Effector CD4-positive, alpha-beta T cell (primary cell): ENCODE data around the gene COA4.

Experiments
- DNase-seq: peaks from one replicate; pipeline ENCODE4 v3.0.0-alpha.2; 2020

Gene COA4

GRCh38 chr11:73862986-73863385, 13.7 kb downstream of the COA4 start:
- no peak for DNase-seq

- no peak for DNase-seq
Measured at GRCh38 chr11:73860202-73860601, 16.4 kb downstream of the COA4 start.

GRCh38 chr11:73859671-73860070, 17.0 kb downstream of the COA4 start:
- DNase-seq: no peak

DNA sequence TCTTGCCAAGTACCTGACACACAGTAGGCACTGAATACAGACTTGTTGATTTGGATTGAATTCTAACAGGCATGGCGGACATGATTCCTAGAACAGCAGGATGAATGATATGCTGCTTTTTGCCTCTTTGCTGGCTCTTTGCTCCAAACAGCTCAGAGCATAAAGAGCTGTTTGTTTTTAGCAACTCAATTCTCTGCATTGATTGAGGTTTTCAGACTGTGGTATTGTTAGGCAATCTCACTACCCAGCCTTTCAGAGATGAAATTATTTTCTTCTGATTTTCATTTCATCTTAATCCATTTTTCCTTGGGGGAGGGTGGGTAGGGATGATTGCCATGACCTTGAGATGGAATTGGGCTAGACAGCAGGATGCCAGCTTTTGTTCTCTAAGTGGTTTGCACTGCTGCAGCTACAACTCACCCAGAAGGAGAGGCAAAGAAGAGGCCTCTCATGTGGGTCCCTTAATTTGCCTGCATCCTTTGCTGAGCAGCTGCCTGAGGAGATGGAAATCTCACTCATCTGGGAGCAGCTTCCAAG, 20.5 kb downstream of the COA4 start:
- DNase-seq: no peak

- no peak for DNase-seq
Measured at GRCh38 chr11:73854680-73855079, 22.0 kb downstream of the COA4 start.

- DNase-seq: no peak
Measured at GRCh38 chr11:73852049-73852448, 24.6 kb downstream of the COA4 start.

DNA sequence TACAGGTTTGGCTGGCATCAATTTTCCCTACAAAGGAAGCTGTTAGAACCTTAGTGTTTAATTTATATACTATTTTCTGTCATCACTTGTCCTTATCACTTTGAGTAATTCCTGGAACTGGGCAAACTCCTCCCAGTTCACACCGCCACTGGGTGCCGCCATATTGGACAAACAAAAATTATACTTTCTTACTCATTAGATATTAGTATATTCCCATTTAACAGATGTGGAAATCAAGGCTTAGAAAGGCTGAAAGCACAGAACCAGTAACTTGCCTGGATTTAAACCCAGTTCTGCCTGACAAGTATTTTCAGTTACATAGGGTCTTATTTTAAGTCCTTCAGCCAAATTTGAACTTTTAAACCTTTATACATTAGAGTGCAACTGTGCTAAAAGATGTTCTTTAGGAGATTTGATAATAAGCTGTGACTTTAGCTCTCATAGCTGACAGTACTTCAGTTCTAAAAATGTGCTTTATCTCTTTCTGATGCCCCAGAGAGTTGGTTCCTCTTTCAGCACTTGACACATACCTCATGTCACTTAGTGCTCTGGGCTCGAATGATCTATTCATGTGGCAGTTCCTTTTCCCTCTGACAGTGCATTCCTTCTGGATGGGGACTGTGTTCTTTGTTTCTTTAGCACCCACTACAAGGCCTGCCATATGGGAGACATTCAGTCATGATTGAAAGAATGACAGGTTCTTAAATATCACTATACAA, 25.4 kb downstream of the COA4 start:
- no peak for DNase-seq

DNA sequence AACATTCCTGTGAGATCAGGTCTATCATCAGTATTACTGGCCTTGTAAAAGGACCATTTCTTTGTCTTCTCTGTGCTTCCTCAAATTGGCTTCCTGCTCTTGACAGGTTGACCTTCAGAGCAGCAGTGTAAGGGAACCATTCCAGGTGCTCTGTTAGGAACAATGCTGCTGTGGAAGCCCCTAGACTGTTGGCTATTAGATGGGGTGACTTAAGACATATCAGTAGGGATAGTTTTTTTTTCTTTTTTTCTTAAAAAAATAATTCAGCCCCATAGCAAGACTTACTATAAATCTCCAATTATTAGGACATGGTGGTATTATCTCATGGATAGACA, 37.6 kb downstream of the COA4 start:
- DNase-seq: no peak

- DNase-seq: no peak
Measured at GRCh38 chr11:73838443-73839122, 38.1 kb downstream of the COA4 start.

GRCh38 chr11:73833067-73833466, 43.6 kb downstream of the COA4 start:
- no peak for DNase-seq

DNA sequence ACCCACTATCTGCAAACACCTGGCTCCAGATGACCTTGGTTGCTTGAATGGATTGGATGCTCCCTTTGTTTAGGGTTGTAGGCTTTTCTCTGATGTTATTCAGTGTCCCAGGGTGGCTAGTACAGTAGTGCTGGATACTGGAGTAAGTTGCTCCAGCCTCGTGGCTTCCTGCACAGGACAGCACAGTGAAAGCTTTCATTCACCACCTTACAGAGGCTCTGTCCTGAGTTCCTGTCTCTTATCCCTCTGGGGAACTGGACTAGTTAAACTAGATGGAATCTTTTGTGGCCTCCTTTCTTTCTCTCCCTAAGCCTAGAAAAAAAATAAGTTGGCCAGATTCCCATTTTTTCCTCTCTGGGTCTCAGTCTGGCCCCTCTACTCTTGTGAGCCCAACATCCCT, 46.4 kb downstream of the COA4 start:
- DNase-seq: no peak
